Activated CD4-positive, alpha-beta T cell treated with anti-CD3 and anti-CD28 coated beads, Interleukin-2, amount 10 ng/mL, durations not matched to agents 24 days and 14 days (primary cell): ENCODE results near the gene CDC45. TPM values are rescaled to one million over a fixed set of nuclear protein-coding genes. Genes with fewer than 3 reads are reported as not detected.
A peak's percentile ranks its signal among the peaks of the same experiment; 100 is the strongest.
"Not testable (repeated sequence)": the region's sequence is repeated elsewhere in the genome, so short reads cannot be mapped to it uniquely, and the experiment has no call there.

ENCODE experiments used
- DNase-seq: peaks from one replicate; pipeline ENCODE4 v3.0.0; 2022
- H3K27ac Mint-ChIP-seq: one replicate; pipeline ENCODE4 v1.8.0; 2022; ENCODE audit warnings: mild to moderate bottlenecking, mixed read lengths
- H3K27me3 Mint-ChIP-seq: one replicate; pipeline ENCODE4 v1.8.0; 2022; ENCODE audit warnings: mixed read lengths
- H3K36me3 Mint-ChIP-seq: one replicate; pipeline ENCODE4 v1.8.0; 2022; ENCODE audit warnings: low read depth, mild to moderate bottlenecking, mixed read lengths
- H3K4me1 Mint-ChIP-seq: one replicate; pipeline ENCODE4 v1.8.0; 2021; ENCODE audit warnings: mixed read lengths
- H3K4me3 Mint-ChIP-seq: one replicate; pipeline ENCODE4 v1.8.0; 2022; ENCODE audit warnings: mild to moderate bottlenecking, moderate library complexity, mixed read lengths
- H3K9me3 Mint-ChIP-seq: one replicate; pipeline ENCODE4 v1.8.0; 2021; ENCODE audit warnings: mixed read lengths
- intact Hi-C: fragments of 100-400 bp; cut with micrococcal nuclease; formaldehyde crosslinking; loops from one replicate; pipeline ENCODE4 v1.15.1; 2023
- total RNA-seq: library from RNA; stranded (reverse); gene quantifications from 2 replicates; pipeline ENCODE4 v1.2.3, GENCODE V29; 2022

The CDC45 gene
- total RNA-seq, 1 donor from 2014 or later = 123 TPM

- peaks cover 19% of the 10 kb centered on the region for H3K27me3 Mint-ChIP-seq
- intact Hi-C loops = loop anchor here (2.0 kb wide), 1 partner anchor 106 kb away; no protein-coding TSS in a partner anchor
- H3K9me3 Mint-ChIP-seq = no peaks in the 10 kb centered on the region
- H3K4me3 Mint-ChIP-seq = peak within 1 kb of the TSS; percentile 82
- peaks cover 7% of the 10 kb centered on the region for H3K4me1 Mint-ChIP-seq
- H3K27ac Mint-ChIP-seq = peak within 1 kb of the TSS; percentile 65
- peak; percentile 80 for DNase-seq
- H3K36me3 Mint-ChIP-seq = peaks cover 10% of the 10 kb centered on the region
Observed at GRCh38 chr22:19524170-19525115, 44.7 kb downstream of the CDC45 start, which contains the start of gene CLDN5. CLDN5 (minus strand) TSS chr22:19524410; CDS start chr22:19524255, 155 bp downstream.

DNA sequence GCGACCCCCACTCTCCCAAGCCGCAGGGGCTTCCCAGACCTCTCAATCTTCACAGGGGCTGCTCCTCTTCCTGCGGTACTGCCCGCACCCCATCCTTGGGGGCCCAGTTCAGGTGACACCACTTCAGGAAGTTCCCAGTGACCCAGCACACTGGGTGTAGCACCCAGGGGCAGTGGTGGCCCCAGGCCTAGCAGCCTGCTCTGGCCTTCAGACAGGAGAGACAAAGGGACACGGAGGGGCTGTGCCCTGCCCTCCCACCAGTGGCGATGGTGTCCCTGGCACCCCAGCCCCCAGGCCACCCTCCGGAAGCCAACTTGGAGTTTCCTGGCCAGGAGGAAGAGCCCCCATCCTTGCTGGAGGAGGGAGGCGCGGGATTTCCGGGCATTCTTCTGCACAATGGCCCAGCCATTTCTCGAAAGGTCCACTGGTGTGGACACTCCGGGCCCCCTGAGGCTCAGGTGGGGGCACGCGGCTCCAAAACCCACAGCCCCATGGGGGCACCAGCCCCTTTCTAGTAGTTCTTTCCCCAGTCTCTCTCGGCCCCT is 45.5 kb downstream of the CDC45 start:
- Mint-ChIP-seq H3K27ac (peak overlapping the region; percentile 65), H3K4me1 (peaks cover 7% of the 10 kb centered on the region), H3K36me3 (peaks cover 10% of the 10 kb centered on the region), H3K27me3 (peaks cover 19% of the 10 kb centered on the region), H3K9me3 (no peaks in the 10 kb centered on the region), H3K4me3 (peak overlapping the region; percentile 82)
- intact Hi-C loops = loop anchor here (2.0 kb wide), 1 partner anchor 106 kb away; no protein-coding TSS in a partner anchor
- no peak for DNase-seq

DNA sequence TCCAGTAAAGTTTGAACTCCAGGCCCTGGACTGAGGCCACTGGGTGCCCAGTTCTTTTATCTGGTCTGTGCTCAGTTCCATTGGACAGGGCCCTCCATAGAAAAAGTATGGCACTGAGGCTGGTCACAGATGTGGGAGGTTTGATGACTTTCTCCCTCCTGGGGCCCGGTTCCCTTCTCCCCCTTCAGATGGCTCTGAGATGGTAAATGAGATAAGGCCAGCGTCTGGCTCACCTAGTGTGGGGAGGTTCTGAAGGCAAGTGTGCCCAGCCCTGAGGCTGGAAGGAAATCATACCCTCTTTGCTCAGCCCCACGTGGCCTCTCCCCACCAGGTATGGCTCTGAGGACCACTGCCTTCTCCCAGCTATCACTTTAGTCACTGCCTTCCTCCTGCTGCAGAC is 45.9 kb downstream of the CDC45 start:
- intact Hi-C loops = loop anchor here (2.0 kb wide), 1 partner anchor 105 kb away; no protein-coding TSS in a partner anchor
- no peak overlapping the region for H3K4me3 Mint-ChIP-seq

GRCh38 chr22:19526076-19526701 is 46.5 kb downstream of the CDC45 start:
- no peak for DNase-seq
- Mint-ChIP-seq H3K9me3 (no peaks in the 10 kb centered on the region), H3K36me3 (peaks cover 4% of the 10 kb centered on the region), H3K4me1 (peaks cover 7% of the 10 kb centered on the region), H3K27ac (no peak overlapping the region), H3K4me3 (no peak overlapping the region), H3K27me3 (peaks cover 21% of the 10 kb centered on the region)
- intact Hi-C loops = no loop called here

More for the DNA sequence above, 45.9 kb downstream of the CDC45 start:
- peaks cover 7% of the 10 kb centered on the region for H3K36me3 Mint-ChIP-seq
- peaks cover 7% of the 10 kb centered on the region for H3K4me1 Mint-ChIP-seq
- no peaks in the 10 kb centered on the region for H3K9me3 Mint-ChIP-seq
- H3K27me3 Mint-ChIP-seq = peaks cover 19% of the 10 kb centered on the region
- no peak for DNase-seq
- no peak overlapping the region for H3K27ac Mint-ChIP-seq

DNA sequence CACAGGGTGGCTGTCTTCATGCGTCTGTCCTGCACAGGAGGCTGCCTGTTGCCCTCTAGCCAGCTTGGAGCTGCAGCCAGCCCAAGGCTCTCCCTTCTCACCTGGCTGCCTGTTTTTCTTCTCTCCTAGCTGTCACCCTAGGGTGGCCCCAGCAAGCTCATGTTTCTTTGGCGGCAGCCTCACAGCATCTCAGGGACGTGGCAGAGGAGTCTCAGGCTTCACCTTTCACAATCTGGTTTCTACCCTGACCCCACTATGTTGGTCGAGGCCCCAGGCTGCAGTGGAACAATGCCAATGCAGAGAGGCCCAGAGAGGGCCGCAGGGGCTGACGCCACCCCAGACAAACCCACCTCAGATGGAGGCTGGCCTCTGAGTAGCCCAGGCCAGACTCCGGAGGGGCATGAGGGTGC is 47.0 kb downstream of the CDC45 start:
- H3K27ac Mint-ChIP-seq = no peak overlapping the region
- H3K9me3 Mint-ChIP-seq = no peaks in the 10 kb centered on the region
- H3K36me3 Mint-ChIP-seq = peaks cover 3% of the 10 kb centered on the region
- no peak for DNase-seq
- intact Hi-C loops = no loop called here
- peaks cover 21% of the 10 kb centered on the region for H3K27me3 Mint-ChIP-seq
- H3K4me1 Mint-ChIP-seq = peaks cover 7% of the 10 kb centered on the region
- H3K4me3 Mint-ChIP-seq = no peak overlapping the region

DNA sequence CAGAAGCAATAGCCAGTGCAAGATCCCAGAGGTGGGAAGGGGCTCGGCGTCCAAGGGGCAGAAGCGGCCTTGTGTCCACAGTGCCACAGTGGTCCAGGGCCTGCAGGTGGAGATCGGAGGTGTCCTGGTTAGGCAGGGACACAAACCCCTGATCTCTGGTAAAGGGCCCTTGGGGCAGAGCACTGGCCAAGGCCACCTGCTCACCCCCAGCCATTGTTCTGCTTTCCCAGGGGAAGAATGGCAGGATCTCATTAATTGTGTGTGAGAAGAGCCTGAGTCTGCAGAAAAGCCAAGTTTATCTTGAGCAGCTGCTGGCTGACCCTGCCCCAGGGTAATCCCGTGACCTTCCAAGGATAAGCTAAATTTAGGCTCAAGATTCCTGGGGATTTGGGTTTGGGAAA is 47.6 kb downstream of the CDC45 start:
- intact Hi-C loops = no loop called here
- H3K36me3 Mint-ChIP-seq = no peaks in the 10 kb centered on the region
- peaks cover 21% of the 10 kb centered on the region for H3K27me3 Mint-ChIP-seq
- no peak overlapping the region for H3K27ac Mint-ChIP-seq
- no peaks in the 10 kb centered on the region for H3K9me3 Mint-ChIP-seq
- H3K4me3 Mint-ChIP-seq = no peak overlapping the region
- DNase-seq = no peak
- peaks cover 7% of the 10 kb centered on the region for H3K4me1 Mint-ChIP-seq

DNA sequence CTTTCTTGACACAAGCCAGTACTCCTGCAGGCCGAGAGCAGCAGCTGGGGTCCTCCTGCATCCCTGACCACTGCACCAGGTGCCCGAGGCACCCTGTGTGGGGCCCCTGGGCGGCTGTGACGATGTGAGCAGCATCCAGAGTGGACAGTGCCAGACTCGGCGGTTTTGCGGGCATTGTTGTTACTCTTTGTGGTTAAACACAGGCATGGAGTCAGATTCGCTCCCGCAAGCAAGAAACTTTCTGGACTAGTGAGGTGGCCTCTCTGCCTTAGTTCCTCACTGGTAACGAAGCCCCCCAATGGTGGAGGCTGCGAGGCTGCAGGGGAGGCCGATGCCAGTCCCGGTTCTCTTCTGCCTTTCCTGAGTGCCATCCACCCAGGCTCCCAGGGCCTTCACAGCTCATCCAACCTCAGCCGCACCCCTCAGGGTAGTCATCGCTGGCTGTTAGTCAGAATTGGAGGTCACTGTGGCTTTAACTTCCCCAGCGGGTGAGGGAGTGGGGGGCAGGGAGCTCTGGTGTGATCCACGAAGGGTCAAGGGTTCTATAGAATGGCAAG is 48.2 kb downstream of the CDC45 start:
- Mint-ChIP-seq H3K4me1 (peaks cover 5% of the 10 kb centered on the region), H3K36me3 (no peaks in the 10 kb centered on the region), H3K27ac (no peak overlapping the region), H3K9me3 (no peaks in the 10 kb centered on the region), H3K4me3 (no peak overlapping the region), H3K27me3 (peaks cover 21% of the 10 kb centered on the region)
- DNase-seq = no peak
- intact Hi-C loops = no loop called here

- Mint-ChIP-seq H3K36me3 (no peaks in the 10 kb centered on the region), H3K27ac (no peak overlapping the region), H3K4me3 (no peak overlapping the region), H3K4me1 (peaks cover 2% of the 10 kb centered on the region), H3K9me3 (no peaks in the 10 kb centered on the region), H3K27me3 (peaks cover 14% of the 10 kb centered on the region)
- DNase-seq = no peak
- intact Hi-C loops = no loop called here
Observed at GRCh38 chr22:19529811-19530210, 50.1 kb downstream of the CDC45 start.

- Mint-ChIP-seq H3K9me3 (no peaks in the 10 kb centered on the region), H3K4me1 (no peaks in the 10 kb centered on the region), H3K4me3 (no peak overlapping the region), H3K27me3 (peaks cover 16% of the 10 kb centered on the region), H3K36me3 (no peaks in the 10 kb centered on the region), H3K27ac (no peak overlapping the region)
- intact Hi-C loops = no loop called here
- DNase-seq = no peak
Observed at GRCh38 chr22:19530751-19531150, 51.0 kb downstream of the CDC45 start.

DNA sequence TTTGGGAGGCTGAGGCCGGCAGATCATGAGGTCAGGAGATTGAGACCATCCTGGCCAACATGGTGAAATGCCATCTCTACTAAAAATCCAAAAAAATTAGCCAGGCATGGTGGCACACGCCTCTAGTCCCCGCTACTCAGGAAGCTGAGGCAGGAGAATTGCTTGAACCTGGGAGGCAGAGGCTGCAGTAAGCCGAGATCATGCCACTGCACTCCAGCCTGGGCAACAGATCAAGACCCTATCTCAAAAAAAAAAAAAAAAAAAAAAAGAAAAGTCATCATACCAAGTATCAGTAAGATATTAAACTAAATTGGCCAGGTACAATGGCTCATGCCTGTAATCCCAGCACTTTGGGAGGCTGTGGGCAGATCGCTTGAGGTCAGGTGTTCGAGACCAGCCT is 51.6 kb downstream of the CDC45 start:
- H3K36me3 Mint-ChIP-seq = not testable (repeated sequence)

GRCh38 chr22:19533049-19533626 is 53.4 kb downstream of the CDC45 start:
- intact Hi-C loops = no loop called here
- no peak overlapping the region for H3K4me3 Mint-ChIP-seq
- no peak for DNase-seq
- H3K36me3 Mint-ChIP-seq = no peaks in the 10 kb centered on the region
- peaks cover 15% of the 10 kb centered on the region for H3K27me3 Mint-ChIP-seq
- H3K27ac Mint-ChIP-seq = no peak overlapping the region
- no peaks in the 10 kb centered on the region for H3K4me1 Mint-ChIP-seq
- no peaks in the 10 kb centered on the region for H3K9me3 Mint-ChIP-seq

More for the DNA sequence above, 51.6 kb downstream of the CDC45 start:
- intact Hi-C loops, H3K4me3 Mint-ChIP-seq, DNase-seq, H3K4me1 Mint-ChIP-seq, H3K27ac Mint-ChIP-seq, H3K9me3 Mint-ChIP-seq: not testable (repeated sequence)
- H3K27me3 Mint-ChIP-seq = peaks cover 13% of the 10 kb centered on the region

DNA sequence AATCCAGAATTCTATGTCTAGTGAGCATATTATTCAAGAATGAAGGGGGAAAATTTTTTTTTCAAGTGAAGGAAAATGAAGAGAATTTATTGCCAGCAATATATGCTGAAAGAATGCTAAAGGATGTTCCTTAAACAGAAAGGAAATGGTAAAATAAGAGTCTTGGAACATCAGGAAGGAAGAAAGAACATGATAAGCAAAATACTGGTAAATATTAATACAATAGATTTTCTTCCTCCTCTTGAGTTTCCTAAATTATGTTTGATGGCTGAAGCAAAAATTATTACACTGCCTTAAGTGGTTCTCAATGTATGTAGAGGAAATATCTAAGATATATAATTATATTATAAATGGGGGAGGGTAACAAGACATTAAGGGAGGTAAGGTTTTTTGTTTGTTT is 54.1 kb downstream of the CDC45 start:
- Mint-ChIP-seq H3K36me3 (no peaks in the 10 kb centered on the region), H3K4me3 (no peak overlapping the region), H3K4me1 (no peaks in the 10 kb centered on the region), H3K9me3 (no peaks in the 10 kb centered on the region), H3K27ac (no peak overlapping the region), H3K27me3 (peaks cover 15% of the 10 kb centered on the region)
- intact Hi-C loops = no loop called here
- DNase-seq = no peak

DNA sequence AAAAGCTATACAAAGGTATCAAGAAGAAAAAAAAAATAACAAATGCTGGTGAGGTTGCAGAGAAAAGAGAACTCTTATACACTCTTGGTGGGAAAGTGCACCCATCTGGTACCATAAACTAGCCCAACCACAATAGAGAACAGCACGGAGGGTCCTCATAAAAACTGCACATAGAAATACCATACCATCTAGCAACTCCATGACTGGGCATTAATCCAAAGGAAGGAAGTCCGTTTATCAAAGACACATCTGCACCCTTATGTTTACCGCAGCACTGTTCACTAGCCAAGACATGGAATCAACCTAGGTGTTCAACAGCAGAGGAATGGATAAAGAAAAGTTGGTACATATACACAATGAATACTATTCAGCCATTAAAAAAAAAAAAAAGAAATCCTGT is 55.3 kb downstream of the CDC45 start:
- Mint-ChIP-seq H3K27ac (no peak overlapping the region), H3K4me1 (no peaks in the 10 kb centered on the region), H3K4me3 (no peak overlapping the region), H3K9me3 (no peaks in the 10 kb centered on the region), H3K36me3 (no peaks in the 10 kb centered on the region), H3K27me3 (peaks cover 17% of the 10 kb centered on the region)
- DNase-seq = no peak
- intact Hi-C loops = no loop called here
